HUES64 (cell line): ENCODE results near the gene ZNF692.
"Not testable (repeated sequence)": the region's sequence is repeated elsewhere in the genome, so short reads cannot be mapped to it uniquely, and the experiment has no call there.

Experiments used
- H3K27ac ChIP-seq: 2 replicates; pipeline ENCODE4 v1.7.0; 2013; ENCODE audit warnings: low read depth, low read length, inconsistent platforms
- H3K27me3 ChIP-seq: 2 replicates; pipeline ENCODE4 v1.6.1; 2013; ENCODE audit warnings: mild to moderate bottlenecking, low read length; ENCODE audit not compliant: insufficient read depth
- H3K36me3 ChIP-seq: 2 replicates; pipeline ENCODE4 v1.6.1; 2013; ENCODE audit warnings: mild to moderate bottlenecking, low read length; ENCODE audit not compliant: insufficient read depth
- H3K4me1 ChIP-seq: 2 replicates; pipeline ENCODE4 v1.6.1; 2013; ENCODE audit warnings: mild to moderate bottlenecking, low read length, moderate library complexity; ENCODE audit not compliant: insufficient read depth
- H3K4me3 ChIP-seq: 2 replicates; pipeline ENCODE4 v1.5.1; 2013; ENCODE audit warnings: mild to moderate bottlenecking, low read length, moderate library complexity
- H3K9ac ChIP-seq: 2 replicates; pipeline ENCODE4 v1.6.1; 2013; ENCODE audit warnings: mild to moderate bottlenecking, low read depth, low read length
- H3K9me3 ChIP-seq: 2 replicates; pipeline ENCODE4 v1.6.1; 2013; ENCODE audit warnings: low read depth, low read length; ENCODE audit not compliant: insufficient read depth
- WGBS: fragments of 150-250, 120-280 bp; methylation state at CpG from one replicate; pipeline ENCODE4 v1.1.7; 2013; ENCODE audit warnings: missing lambda C conversion rate; 5-methylcytosine and 5-hydroxymethylcytosine counted together

The ZNF692 gene

DNA sequence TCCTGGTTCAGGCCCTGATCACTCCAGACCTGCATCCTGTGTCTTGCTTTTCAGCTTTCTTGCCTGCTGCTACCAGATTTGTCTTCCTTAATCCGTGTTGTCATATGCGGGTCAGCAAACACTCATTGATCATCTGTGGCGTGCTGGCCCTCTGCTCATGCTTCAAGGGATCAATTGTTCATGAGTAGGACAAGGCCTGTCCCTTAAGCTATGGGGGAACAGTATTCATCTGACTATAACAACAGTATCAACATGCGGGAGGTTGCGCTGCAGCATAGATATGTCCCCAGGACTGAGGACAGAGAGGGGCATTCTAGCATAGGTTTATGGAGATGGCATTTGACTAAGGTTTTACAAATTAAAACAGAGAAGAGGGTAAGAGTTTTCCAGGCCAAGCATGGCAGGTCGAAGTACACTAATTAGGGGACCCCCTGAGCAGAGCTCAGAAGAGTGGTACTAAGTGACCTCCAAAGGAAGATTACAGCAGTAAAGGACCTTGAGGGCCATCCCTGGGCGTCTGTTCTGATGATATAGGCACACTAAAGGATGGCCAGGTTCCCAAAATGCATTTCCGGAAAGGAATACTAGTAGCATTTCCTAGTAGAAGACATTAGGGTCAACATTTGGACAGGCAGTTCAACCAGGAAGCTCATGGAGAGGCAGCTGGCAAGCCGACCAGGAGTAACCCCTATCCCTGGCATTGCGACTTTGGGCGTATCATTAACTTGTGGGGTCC lies 21.7 kb downstream of the ZNF692 start:
- peaks cover 14% of the 10 kb centered on the region; the same call in 1 of the 2 replicates for H3K27me3 ChIP-seq
- H3K27ac ChIP-seq: no peak overlapping the region
- H3K9ac ChIP-seq: peak overlapping the region; percentile 38; the same call in 1 of the 2 replicates
- H3K4me1 ChIP-seq: peaks cover 6% of the 10 kb centered on the region; the same call in 1 of the 2 replicates
- no peaks in the 10 kb centered on the region for H3K9me3 ChIP-seq
- H3K4me3 ChIP-seq: peak overlapping the region; percentile 84
- WGBS: 63% methylated on average over 11 of the region's 11 CpGs
- no peaks in the 10 kb centered on the region for H3K36me3 ChIP-seq

DNA sequence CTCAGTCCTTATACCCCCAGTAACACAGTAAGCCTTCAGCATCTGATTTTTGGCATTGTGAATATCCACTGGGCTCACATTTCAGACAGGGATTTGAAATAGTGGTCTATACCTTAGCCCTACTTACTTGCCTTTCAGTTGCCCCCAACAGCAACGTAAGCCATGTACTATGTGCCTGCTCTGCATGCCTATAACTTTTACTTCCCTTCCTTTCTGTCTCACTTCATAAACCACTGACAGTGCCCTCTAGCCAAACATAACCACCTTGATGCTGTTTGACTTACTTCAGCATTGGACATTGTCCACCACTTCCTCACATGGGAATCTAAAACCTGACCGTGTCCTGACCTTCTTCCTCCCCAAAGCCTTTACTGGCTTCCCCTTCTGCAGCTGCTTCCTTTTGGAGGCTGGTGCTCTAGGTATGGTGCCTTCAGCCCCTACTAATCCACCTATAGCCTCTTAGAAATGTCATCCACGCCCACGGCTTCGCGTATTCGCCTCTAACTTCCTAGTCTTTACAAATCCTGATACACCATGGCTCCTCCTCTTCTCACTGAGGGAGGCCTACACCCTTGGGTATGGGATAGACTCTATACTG lies 24.4 kb downstream of the ZNF692 start:
- no peaks in the 10 kb centered on the region for H3K36me3 ChIP-seq
- peaks cover 6% of the 10 kb centered on the region; the same call in 1 of the 2 replicates for H3K4me1 ChIP-seq
- H3K4me3 ChIP-seq: no peak overlapping the region
- H3K27me3 ChIP-seq: peaks cover 14% of the 10 kb centered on the region; the same call in 1 of the 2 replicates
- WGBS: 70% methylated on average over 7 of the region's 7 CpGs
- H3K9me3 ChIP-seq: no peaks in the 10 kb centered on the region
- no peak overlapping the region for H3K27ac ChIP-seq
- H3K9ac ChIP-seq: no peak overlapping the region

DNA sequence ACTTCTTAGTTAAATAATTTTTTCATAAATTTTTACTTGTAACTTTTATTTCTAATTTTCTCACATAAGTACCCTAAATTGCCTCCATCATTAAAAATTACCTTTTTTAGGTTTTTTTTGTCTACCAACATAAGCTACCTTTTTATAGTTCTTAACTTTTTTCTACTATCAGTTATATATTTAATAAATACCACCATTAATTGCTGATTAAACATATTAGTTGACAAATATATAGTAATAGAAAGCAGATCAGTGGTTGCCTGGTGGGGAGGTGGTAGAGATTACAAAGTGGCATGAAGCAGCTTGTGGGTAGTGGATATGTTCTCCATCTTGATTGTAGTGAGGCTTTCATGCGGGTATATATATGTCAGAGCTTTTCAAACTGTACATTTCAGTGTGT lies 27.0 kb downstream of the ZNF692 start:
- no CpG with 5 or more reads among the region's 1 CpG for WGBS
- H3K4me1 ChIP-seq: no peaks in the 10 kb centered on the region
- no peak overlapping the region for H3K4me3 ChIP-seq

GRCh38 chr1:248830718-248831017 lies 28.2 kb downstream of the ZNF692 start:
- H3K27me3 ChIP-seq: peaks cover 10% of the 10 kb centered on the region; the same call in 1 of the 2 replicates
- H3K4me3 ChIP-seq, H3K9me3 ChIP-seq, H3K4me1 ChIP-seq, H3K9ac ChIP-seq, H3K36me3 ChIP-seq, H3K27ac ChIP-seq: not testable (repeated sequence)
- 64% methylated on average over 2 of the region's 3 CpGs for WGBS

More for the DNA sequence above, 27.0 kb downstream of the ZNF692 start:
- H3K9me3 ChIP-seq: no peaks in the 10 kb centered on the region
- no peaks in the 10 kb centered on the region for H3K36me3 ChIP-seq
- H3K9ac ChIP-seq: no peak overlapping the region
- H3K27ac ChIP-seq: no peak overlapping the region
- peaks cover 12% of the 10 kb centered on the region; the same call in 1 of the 2 replicates for H3K27me3 ChIP-seq

- H3K4me1 ChIP-seq: no peaks in the 10 kb centered on the region
- H3K36me3 ChIP-seq: peaks cover 7% of the 10 kb centered on the region
- no peak overlapping the region for H3K4me3 ChIP-seq
- peaks cover 2% of the 10 kb centered on the region; the same call in 1 of the 2 replicates for H3K27me3 ChIP-seq
- H3K27ac ChIP-seq: no peak overlapping the region
- H3K9ac ChIP-seq: no peak overlapping the region
- 66% methylated on average over 3 of the region's 3 CpGs for WGBS
- H3K9me3 ChIP-seq: no peaks in the 10 kb centered on the region
Measured at GRCh38 chr1:248828845-248829244, 30.0 kb downstream of the ZNF692 start.

DNA sequence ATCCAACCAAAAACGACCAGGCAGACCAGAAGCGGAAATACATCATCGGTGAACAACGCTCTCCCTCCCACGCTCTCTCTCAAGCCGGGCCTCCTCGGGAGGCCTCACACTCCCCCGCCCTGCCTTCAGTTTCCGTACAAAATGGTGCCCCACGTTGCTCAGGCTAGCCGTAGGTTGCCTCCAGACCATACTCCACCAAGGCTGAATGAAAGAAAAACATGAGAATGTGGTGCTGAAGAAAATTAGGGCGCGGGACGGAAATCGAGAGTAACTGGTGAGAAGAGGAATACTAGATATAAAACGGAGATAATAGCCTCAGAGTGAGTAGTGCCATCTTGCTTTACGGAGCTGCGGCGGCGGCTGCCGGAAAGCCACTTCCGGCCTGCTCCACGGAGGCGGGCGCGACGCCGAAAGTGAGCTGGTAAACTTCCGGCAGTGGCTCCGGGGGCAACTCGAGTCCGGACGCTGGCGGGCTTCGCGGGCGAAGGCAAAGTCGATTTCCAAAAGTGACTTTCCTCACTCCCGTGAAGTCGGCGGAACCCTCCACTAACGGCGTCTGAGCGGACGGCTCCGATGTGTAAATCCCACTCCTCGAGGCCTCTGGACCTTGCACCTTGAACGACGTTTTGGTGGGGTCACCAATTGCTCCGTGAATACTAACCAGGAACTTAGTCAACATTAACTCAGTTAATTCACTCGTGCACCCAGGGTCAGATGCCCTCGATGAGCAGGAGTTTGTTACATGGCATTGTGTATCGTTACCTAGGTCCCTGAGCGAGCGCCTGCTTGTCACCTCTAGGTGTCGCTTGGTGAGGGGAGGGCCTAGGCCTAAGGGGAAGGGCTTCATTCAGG lies 32.8 kb downstream of the ZNF692 start, which contains the start of gene SH3BP5L:
Gene SH3BP5L, minus strand, starts transcription at position 7 of the 852 bp plus-strand sequence. CDS start 980 bp downstream, outside the sequence.
- Histone ChIP-seq H3K36me3 (peaks cover 25% of the 10 kb centered on the region), H3K9me3 (no peaks in the 10 kb centered on the region), H3K4me3 (peak within 1 kb of the TSS; percentile 85), H3K4me1 (no peaks in the 10 kb centered on the region), H3K27me3 (no peaks in the 10 kb centered on the region), H3K27ac (peak within 1 kb of the TSS; percentile 89), H3K9ac (peak within 1 kb of the TSS; percentile 90)
- under 1% methylated on average over 56 of the region's 56 CpGs for WGBS

DNA sequence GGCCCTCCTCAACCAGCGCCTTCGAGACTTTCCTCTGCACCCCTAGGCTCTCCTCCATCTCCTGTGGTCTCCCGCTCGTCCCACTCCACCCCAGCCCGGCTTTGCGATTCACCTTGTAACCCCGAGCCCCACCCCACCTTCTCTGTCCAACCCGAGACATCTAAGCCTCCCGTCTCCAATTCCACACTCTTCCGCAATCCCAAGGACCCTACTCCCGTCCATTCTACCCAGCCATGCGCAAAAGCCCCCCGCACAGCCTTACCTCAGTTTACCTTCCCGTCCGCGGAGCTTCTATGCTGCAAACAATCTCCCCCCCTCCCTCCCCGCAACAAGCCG lies 33.3 kb downstream of the ZNF692 start:
- under 1% methylated on average over 18 of the region's 18 CpGs for WGBS
- Histone ChIP-seq H3K27me3 (no peaks in the 10 kb centered on the region), H3K27ac (no peak overlapping the region; the same call in 1 of the 2 replicates), H3K4me1 (no peaks in the 10 kb centered on the region), H3K9ac (peak overlapping the region; percentile 90), H3K4me3 (peak overlapping the region; percentile 85), H3K9me3 (no peaks in the 10 kb centered on the region), H3K36me3 (peaks cover 31% of the 10 kb centered on the region)

DNA sequence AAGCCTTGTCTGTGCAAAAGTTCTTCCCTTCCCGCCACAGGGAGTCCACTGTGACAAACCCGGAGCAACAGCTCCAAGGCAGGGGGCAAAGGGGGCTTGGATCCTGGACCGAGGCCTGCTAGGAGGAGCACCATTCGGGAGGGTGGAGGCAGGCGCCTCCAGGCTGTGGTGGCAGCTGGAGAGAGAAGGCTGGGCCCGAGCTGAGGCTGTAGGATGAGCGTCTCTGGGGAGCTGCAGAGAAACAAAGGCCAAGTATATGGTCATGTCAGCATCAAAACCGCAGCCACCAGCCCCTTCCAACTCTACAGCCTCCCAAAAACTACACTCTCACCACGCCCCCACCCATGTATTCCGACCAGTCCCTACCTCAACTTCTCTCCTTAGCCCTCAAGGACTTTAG lies 33.7 kb downstream of the ZNF692 start:
- peak overlapping the region; percentile 90 for H3K9ac ChIP-seq
- 51% methylated on average over 10 of the region's 10 CpGs for WGBS
- peaks cover 34% of the 10 kb centered on the region for H3K36me3 ChIP-seq
- no peaks in the 10 kb centered on the region for H3K27me3 ChIP-seq
- H3K4me1 ChIP-seq: no peaks in the 10 kb centered on the region
- H3K27ac ChIP-seq: no peak overlapping the region
- H3K4me3 ChIP-seq: peak overlapping the region; percentile 85
- H3K9me3 ChIP-seq: no peaks in the 10 kb centered on the region

DNA sequence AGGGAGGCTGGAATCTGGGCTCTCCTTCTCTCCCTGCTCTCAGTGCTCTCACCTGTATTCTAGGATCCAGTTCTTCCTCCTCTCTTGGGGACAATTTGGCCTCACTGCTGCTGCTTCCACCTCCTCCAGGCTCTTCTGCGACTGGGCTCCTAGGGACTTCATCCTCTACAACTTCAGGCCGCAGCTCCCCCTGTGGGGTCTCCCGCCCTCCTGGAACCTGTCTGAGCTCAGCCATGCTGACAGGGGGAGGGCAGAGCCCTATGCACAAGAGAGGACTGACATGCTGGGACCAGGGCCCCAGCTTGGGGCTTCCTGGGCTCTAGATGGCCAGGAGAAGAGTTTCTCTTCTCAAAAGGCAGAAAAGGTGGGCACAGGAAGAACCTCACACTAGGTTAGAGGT lies 34.2 kb downstream of the ZNF692 start:
- no peak overlapping the region for H3K9ac ChIP-seq

DNA sequence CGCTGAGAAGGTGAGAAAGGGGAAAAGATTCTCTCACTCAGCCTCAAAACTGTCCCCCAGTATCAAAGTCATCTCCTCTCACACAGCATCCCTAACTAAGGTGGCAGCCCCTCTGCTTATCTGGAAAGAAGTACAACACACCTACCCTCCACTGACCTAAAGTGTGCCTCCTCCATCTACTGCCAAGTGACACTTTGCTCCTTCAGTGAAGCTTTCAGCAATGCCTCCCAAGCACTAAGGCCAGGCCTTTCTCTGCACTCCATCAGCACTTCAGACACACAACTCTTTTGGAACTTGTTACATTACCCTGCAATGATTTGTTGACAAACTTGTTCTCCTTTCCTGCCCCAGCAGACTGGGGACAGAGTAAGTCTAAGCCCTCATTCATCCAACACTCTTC lies 34.6 kb downstream of the ZNF692 start:
- no peaks in the 10 kb centered on the region for H3K4me1 ChIP-seq
- no peak overlapping the region for H3K4me3 ChIP-seq
- WGBS: 100% methylated on average over 1 of the region's 1 CpG
- no peak overlapping the region for H3K27ac ChIP-seq
- H3K9me3 ChIP-seq: no peaks in the 10 kb centered on the region
- H3K9ac ChIP-seq: no peak overlapping the region
- peaks cover 41% of the 10 kb centered on the region for H3K36me3 ChIP-seq
- no peaks in the 10 kb centered on the region for H3K27me3 ChIP-seq

More for the DNA sequence above, 34.2 kb downstream of the ZNF692 start:
- Histone ChIP-seq H3K4me1 (no peaks in the 10 kb centered on the region), H3K36me3 (peaks cover 39% of the 10 kb centered on the region), H3K27ac (no peak overlapping the region), H3K9me3 (no peaks in the 10 kb centered on the region), H3K4me3 (peak overlapping the region; percentile 85), H3K27me3 (no peaks in the 10 kb centered on the region)
- 93% methylated on average over 3 of the region's 3 CpGs for WGBS

GRCh38 chr1:248823517-248824001 lies 35.3 kb downstream of the ZNF692 start:
- Histone ChIP-seq H3K4me3 (no peak overlapping the region), H3K27me3 (no peaks in the 10 kb centered on the region), H3K27ac (no peak overlapping the region), H3K9me3 (no peaks in the 10 kb centered on the region), H3K36me3 (peaks cover 47% of the 10 kb centered on the region), H3K4me1 (0 out of 2 replicates have a peak, but pooled peaks cover 6% of the 10 kb centered on the region), H3K9ac (no peak overlapping the region)
- WGBS: 94% methylated on average over 2 of the region's 2 CpGs
